Body of pancreas (tissue), 4 donors: ENCODE data around the gene ALPI.

Experiments used
- POLR2A ChIP-seq, 3 donors: fragments of 450-650 bp; IDR thresholded peaks; one replicate each; pipeline ENCODE4 v1.6.1; 2016; ENCODE audit warnings: antibody characterized with exemption in 3 of 3, mild to moderate bottlenecking in 2 of 3
- TF ChIP-seq, protein P1 (sequence below), 7 experiments: fragments of 450-650 bp in 4 of 7; fragments of 200-600 bp in 3 of 7; sonication (generic) in 3 of 7; IDR thresholded peaks; one replicate each; pipeline ENCODE4 v1.5.1; 2016 to 2019; ENCODE audit warnings: antibody characterized with exemption in 7 of 7

DNA sequence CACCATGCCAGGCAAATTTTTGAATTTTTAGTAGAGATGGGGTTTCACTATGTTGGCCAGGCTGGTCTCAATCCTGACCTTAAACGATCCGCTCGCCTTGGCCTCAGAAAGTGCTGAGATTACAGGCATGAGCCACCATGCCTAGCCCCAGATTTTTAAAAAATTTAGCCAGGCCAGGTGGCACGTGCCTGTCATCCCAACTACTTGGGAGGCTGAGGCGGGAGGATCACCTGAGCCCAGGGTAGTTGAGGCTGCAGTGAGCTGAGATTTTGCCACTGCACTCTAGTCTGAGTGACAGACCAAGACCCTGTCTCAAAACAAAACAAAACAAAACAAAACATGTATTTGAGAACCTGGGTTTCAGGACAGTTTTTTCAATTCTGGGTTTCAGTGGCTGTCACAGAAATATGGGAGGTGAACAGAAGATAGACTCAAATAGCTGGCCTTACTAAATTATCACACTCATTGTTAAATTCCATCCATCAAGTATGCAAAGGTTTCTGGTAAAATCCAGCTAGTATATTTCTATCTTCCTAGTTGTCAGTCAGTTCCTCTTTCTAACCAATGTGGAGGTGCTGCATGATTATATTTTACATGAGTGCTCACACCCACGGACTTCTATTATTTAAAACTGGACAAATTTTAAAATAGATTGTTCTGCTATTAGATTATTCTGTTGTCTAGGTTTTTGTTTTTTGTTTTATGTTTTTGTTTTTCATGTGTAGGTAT is 43.9 kb upstream of the ALPI start:
- TF ChIP-seq, protein P1, sequence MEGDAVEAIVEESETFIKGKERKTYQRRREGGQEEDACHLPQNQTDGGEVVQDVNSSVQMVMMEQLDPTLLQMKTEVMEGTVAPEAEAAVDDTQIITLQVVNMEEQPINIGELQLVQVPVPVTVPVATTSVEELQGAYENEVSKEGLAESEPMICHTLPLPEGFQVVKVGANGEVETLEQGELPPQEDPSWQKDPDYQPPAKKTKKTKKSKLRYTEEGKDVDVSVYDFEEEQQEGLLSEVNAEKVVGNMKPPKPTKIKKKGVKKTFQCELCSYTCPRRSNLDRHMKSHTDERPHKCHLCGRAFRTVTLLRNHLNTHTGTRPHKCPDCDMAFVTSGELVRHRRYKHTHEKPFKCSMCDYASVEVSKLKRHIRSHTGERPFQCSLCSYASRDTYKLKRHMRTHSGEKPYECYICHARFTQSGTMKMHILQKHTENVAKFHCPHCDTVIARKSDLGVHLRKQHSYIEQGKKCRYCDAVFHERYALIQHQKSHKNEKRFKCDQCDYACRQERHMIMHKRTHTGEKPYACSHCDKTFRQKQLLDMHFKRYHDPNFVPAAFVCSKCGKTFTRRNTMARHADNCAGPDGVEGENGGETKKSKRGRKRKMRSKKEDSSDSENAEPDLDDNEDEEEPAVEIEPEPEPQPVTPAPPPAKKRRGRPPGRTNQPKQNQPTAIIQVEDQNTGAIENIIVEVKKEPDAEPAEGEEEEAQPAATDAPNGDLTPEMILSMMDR (IDR thresholded peaks at IDR 0.05): no peak
- no peak for TF ChIP-seq POLR2A (IDR thresholded peaks at IDR 0.05)
